IPS-11a (cell line): Measurements from ENCODE around the gene SERPINB6.
"Not testable (repeated sequence)": the region's sequence is repeated elsewhere in the genome, so short reads cannot be mapped to it uniquely, and the experiment has no call there.

Experiments used
- H3K4me3 ChIP-seq: one replicate; pipeline ENCODE4 v1.5.1; 2013; ENCODE audit warnings: low read depth, low read length, control low read depth

Gene SERPINB6

GRCh38 chr6:2940010-2940850 lies 31.1 kb downstream of the SERPINB6 start:
- no peak overlapping the region for H3K4me3 ChIP-seq

- H3K4me3 ChIP-seq, result no peak overlapping the region
Observed at GRCh38 chr6:2939315-2940009, 31.9 kb downstream of the SERPINB6 start.

DNA sequence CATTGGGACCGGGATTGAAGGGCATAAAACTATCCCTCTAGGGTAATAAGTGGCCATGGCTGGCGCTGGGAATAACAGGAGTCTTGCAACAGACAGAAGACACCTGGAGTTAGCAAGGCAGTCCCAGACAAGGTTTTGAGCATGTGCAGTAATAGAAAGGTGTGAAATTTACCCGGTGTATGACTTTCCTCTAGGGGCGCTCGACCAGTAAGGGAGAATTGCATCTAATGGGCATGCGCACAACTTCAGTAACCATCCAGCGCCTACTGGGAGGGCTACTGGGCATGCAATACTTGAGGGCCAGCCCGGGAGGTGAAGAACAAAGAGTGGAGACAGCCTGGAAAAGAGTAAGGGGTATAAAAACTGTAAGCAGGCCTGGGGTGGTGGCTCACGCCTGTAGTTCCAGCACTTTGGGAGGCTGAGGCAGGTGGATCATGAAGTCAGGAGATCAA lies 32.7 kb downstream of the SERPINB6 start:
- H3K4me3 ChIP-seq, result no peak overlapping the region

DNA sequence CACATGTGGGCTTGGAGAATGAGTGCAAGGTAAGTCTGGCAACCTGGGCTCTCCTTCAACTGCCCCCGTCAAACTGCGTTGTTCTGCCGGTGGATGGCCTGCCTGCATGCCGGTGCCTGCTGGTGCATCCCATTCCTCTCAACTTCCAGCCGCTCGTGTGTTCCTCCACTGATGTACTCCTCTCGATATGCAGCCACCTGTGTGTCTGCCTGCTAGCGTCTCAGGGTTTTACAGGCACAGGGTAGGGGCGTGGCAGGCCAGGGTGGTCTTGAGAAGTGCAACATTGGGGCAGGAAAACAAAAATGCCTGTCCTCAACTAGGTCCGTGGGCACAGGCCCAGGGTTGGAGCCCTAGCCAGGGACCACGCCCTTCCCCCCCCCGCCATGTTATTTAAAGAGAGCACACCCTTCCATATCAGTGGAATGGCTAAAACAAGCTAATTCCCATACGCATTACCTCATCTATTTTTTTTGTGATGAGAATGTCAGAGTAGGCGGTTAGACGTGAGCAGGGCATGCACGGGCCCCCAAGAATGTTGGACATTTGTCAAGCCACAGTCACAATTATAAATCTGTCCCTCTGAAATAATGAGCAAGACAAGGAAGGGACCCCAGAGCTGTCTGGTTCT lies 33.2 kb downstream of the SERPINB6 start:
- H3K4me3 ChIP-seq, result no peak overlapping the region

GRCh38 chr6:2937627-2938003 lies 33.8 kb downstream of the SERPINB6 start:
- no peak overlapping the region for H3K4me3 ChIP-seq

DNA sequence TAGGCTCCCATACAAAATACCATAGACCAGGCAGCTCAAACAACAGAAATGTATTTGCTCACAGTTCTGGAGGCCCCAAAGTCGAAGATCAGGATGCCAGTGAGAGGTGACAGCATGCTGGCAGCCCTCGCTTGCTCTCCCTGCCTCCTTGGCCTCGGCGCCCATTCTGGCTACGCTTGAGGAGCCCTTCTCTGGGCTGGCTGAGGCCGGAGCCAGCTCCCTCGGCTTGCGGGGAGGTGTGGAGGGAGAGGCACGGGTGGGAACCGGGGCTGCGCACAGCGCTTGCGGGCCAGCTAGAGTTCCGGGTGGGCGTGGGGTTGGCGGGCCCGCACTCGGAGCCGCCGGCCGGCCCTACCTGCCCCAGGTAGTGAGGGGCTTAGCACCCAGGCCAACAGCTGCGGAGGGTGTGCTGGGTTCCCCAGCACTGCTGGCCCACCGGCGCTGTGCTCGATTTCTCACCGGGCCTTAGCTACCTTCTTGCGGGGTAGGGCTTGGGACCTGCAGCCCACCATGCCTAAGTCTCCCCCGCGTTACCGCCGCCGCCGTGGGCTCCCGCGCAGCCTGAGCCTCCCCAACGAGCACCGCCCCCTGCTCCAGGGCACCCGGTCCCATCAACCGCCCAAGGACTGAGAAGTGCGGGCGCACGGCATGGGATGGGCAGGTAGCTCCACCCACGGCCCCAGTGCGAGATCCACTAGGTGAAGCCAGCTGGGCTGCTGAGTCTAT lies 35.6 kb downstream of the SERPINB6 start:
- H3K4me3 ChIP-seq, result no peak overlapping the region

DNA sequence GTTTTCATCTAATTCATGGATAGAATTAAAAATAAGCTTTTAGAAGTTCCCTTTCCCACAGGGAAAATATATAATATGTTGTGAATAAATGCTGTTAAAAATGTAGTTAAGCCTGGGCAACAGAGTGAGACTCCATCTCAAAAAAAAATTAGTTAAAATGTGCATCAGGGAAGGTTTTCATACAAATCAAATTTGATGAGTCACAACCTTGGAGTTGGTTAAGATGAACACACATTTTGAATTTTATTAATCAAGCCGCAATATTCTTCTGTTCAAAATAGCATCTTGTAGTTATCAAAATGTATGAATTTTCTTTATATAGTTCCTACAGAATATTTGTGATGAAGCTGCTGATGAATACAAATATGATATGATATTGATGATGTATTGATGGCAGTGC lies 37.3 kb downstream of the SERPINB6 start:
- H3K4me3 ChIP-seq, result no peak overlapping the region

DNA sequence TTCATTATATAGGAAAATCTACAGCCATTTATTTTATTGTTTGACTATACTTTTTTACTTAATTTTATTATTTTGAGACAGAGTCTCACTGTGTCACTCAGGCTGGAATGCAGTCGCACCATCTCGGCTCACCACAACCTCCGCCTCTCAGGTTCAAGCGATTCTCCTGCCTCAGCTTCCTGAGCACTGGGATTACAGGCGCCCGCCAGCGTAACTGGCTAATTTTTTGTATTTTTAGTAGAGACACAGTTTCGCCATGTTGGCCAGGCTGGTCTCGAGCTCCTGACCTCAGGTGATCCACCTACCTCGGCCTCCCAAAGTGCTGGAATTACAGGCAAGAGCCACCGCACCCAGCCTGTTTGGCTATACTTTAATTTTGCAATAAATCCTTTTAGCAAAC lies 38.5 kb downstream of the SERPINB6 start:
- H3K4me3 ChIP-seq, result not testable (repeated sequence)

- H3K4me3 ChIP-seq, result no peak overlapping the region
Observed at GRCh38 chr6:2931970-2932748, 39.2 kb downstream of the SERPINB6 start.

GRCh38 chr6:2931055-2931454 lies 40.3 kb downstream of the SERPINB6 start:
- no peak overlapping the region for H3K4me3 ChIP-seq

GRCh38 chr6:2927931-2928330 lies 43.4 kb downstream of the SERPINB6 start:
- not testable (repeated sequence) for H3K4me3 ChIP-seq

- not testable (repeated sequence) for H3K4me3 ChIP-seq
Observed at GRCh38 chr6:2925842-2926747, 45.3 kb downstream of the SERPINB6 start.

DNA sequence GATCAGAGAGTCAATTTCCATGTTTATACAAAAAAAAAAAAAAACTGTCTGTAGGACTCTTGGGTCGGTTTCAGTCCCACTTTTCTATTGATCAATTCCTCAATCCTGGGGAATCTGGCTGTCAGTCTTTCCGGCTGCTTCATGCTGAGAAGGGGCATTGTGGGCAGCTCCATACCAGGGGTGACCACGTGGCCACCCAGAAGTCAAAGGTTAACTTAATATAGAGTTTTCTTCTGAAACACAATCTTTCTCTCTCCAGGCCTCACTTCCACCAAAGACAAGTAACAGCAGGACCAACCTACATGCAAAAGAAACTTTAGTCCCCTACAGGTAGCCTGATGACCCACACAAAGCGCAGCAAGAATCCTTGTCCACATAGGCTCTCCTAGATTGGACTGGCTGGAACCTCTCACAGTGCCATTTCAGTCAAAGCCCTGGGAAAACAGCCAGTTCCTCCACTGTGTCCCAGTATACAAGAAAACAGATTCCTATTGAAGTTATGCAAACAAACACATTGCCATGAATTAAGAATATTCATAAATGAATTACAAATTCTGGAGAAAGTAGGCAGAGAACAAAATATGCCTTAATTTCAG lies 49.7 kb downstream of the SERPINB6 start:
- H3K4me3 ChIP-seq, result no peak overlapping the region

DNA sequence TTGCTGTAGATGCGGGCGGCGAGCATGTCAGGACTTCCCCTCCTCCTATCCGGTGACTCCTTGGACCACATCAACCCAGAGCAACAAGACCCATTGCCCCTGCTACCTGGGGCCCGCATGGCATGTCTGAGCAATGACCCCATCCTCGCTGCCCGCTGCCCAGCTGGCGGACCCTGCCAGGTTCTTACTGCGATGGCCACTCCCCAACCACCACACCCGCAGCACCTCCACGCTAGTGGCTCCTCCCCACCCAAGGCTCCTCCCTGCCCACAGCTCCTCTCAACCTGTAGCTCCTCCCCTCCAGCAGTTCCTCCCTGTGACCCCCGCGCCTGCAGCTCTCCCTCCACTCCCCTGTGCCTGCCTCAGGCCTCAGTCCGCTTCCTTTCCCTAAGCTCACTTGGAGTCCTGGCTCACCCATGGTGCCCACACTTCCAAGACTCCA lies 50.7 kb downstream of the SERPINB6 start:
- no peak overlapping the region for H3K4me3 ChIP-seq

- H3K4me3 ChIP-seq, result no peak overlapping the region
Observed at GRCh38 chr6:2919886-2920285, 51.5 kb downstream of the SERPINB6 start.

DNA sequence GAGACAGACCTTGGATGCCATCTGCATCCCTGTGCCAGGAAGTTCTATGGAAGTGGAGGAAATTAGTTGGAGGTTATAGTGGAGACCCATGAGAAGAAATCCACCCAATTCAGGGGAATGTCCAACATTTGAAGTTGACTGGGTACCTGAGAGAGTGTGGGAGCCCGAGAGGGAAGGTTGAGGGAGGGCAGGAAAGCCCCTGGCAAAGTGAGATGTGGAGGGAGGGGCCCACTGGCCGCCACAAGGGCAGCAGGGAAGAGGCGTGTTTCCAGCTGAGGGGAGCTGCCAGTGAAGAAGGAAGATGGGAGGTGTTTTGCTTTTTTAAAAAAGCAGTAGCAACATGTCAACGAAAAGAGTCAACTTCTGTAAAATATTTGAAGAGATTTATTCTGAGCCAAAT lies 52.0 kb downstream of the SERPINB6 start:
- no peak overlapping the region for H3K4me3 ChIP-seq

GRCh38 chr6:2918936-2919335 lies 52.4 kb downstream of the SERPINB6 start:
- H3K4me3 ChIP-seq, result no peak overlapping the region

GRCh38 chr6:2917801-2918445 lies 53.4 kb downstream of the SERPINB6 start:
- H3K4me3 ChIP-seq, result no peak overlapping the region
